Left ventricle myocardium inferior (tissue), 1 donor: ENCODE data around the gene ASAH2. TPM values are rescaled to one million over a fixed set of nuclear protein-coding genes. Genes with fewer than 3 reads are reported as not detected.

Experiments used
- DNase-seq: peaks from one replicate; pipeline ENCODE4 v3.0.0-alpha.2; 2020
- H3K27ac ChIP-seq: fragments of 200-600 bp; replicated peaks from 2 replicates; pipeline ENCODE4 v1.8.0; 2021
- H3K27me3 ChIP-seq: fragments of 200-600 bp; 2 replicates; pipeline ENCODE4 v1.8.0; 2021; ENCODE audit warnings: low read depth
- H3K36me3 ChIP-seq: fragments of 200-600 bp; 2 replicates; pipeline ENCODE4 v1.8.0; 2021
- H3K4me1 ChIP-seq: fragments of 200-600 bp; 2 replicates; pipeline ENCODE4 v1.8.0; 2021
- H3K4me3 ChIP-seq: fragments of 200-600 bp; 2 replicates; pipeline ENCODE4 v1.8.0; 2021; ENCODE audit warnings: mild to moderate bottlenecking, moderate library complexity
- H3K9me3 ChIP-seq: fragments of 200-600 bp; replicated peaks from 2 replicates; pipeline ENCODE4 v1.8.0; 2021
- intact Hi-C: fragments of 100-400 bp; cut with micrococcal nuclease; formaldehyde crosslinking; loops from one replicate; pipeline ENCODE4 v1.11.0; 2022
- total RNA-seq: library from RNA; stranded (reverse); fragmentation: NEBNext Ultra II Directional; extraction: Animal tissue kit (Norgen Biotek cat#: 25700); gene quantifications from one replicate; pipeline ENCODE4 v1.2.1, GENCODE V29; 2021
- TF ChIP-seq, protein P1 (sequence below): fragments of 200-600 bp; IDR thresholded peaks from 2 replicates; pipeline ENCODE4 v1.8.0; 2021; ENCODE audit warnings: antibody characterized with exemption, mild to moderate bottlenecking, borderline replicate concordance
- donor health status: DM: no; HTN: yes; CAD: no; lungs with severe emphysema.

The ASAH2 gene
- total RNA-seq, 1 donor from 2014 or later: not detected

DNA sequence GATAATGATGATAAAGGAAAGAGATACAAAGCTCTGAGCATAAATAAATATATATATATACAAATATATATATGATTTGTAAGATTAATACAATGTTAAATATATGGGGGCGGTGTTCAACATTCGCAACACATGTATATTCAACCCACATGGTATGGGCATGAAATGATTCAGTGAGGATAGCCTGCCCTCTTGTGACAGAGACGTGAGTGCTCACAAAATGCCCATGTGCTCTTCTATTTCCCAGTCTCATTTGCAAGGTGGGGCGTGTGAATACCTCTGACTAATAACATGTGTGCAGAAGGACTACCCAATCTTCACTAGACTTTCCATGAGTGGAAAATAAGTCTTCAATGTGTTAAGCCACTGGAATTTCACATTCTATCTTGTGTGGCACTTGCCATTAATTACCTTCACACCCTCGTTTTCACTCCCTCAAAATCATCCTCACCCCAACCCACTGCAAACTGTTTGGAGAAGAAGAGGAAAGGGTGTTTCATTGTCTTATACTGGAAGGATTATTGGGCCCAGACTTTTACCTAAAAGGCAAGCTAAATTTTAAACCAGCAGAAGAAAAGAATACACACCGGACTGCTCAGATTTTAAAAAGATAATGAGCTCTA is 26.9 kb downstream of the ASAH2 start:
- H3K36me3 ChIP-seq: no peaks in the 10 kb centered on the region
- no peaks in the 10 kb centered on the region for H3K9me3 ChIP-seq
- TF ChIP-seq, protein P1, sequence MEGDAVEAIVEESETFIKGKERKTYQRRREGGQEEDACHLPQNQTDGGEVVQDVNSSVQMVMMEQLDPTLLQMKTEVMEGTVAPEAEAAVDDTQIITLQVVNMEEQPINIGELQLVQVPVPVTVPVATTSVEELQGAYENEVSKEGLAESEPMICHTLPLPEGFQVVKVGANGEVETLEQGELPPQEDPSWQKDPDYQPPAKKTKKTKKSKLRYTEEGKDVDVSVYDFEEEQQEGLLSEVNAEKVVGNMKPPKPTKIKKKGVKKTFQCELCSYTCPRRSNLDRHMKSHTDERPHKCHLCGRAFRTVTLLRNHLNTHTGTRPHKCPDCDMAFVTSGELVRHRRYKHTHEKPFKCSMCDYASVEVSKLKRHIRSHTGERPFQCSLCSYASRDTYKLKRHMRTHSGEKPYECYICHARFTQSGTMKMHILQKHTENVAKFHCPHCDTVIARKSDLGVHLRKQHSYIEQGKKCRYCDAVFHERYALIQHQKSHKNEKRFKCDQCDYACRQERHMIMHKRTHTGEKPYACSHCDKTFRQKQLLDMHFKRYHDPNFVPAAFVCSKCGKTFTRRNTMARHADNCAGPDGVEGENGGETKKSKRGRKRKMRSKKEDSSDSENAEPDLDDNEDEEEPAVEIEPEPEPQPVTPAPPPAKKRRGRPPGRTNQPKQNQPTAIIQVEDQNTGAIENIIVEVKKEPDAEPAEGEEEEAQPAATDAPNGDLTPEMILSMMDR: peak; percentile 63
- H3K4me1 ChIP-seq: no peaks in the 10 kb centered on the region
- H3K27me3 ChIP-seq: peaks cover 24% of the 10 kb centered on the region
- intact Hi-C loops: no loop called here
- H3K4me3 ChIP-seq: no peak overlapping the region
- no peak for DNase-seq
- H3K27ac ChIP-seq: no peak overlapping the region

DNA sequence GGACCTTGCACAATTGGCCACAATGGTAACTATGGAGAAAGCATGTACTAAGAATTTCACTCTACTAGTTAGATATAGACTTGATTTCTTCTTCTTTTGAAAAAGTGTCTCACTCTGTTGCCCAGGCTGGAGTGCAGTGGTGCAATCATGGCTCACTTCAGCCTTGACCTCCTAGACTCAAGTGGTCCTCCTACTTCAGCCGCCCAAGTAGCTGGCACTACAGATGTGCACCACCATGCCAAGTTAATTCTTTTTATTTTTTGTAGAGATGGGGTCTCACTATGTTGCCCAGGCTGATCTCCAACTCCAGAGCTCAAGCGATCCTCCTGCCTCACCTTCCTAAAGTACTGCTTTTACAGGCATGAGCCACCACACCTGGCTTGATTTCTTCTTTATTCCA is 29.1 kb downstream of the ASAH2 start:
- H3K4me3 ChIP-seq: no peak overlapping the region
- H3K36me3 ChIP-seq: no peaks in the 10 kb centered on the region
- no peak for DNase-seq
- H3K4me1 ChIP-seq: no peaks in the 10 kb centered on the region
- no peaks in the 10 kb centered on the region for H3K9me3 ChIP-seq
- TF ChIP-seq, protein P1: no peak
- H3K27ac ChIP-seq: no peak overlapping the region
- H3K27me3 ChIP-seq: peaks cover 24% of the 10 kb centered on the region
- intact Hi-C loops: no loop called here

DNA sequence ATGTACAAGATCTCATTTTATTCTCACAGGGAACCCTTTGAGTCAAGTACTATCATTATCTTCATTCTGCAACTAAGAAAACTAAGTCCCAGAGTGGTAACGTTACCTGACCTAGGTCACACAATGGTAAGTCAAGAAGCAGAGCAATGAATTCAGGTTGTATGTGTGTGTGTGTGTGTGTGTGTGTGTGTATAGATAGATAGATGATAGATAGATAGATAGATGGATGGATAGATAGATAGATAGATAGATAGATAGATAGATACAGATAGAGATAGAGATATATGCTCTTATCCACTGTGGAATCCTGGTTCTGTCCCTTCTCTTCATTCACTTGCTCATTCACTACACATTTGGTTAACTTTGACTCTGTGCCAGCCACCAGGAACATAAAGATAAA is 29.8 kb downstream of the ASAH2 start:
- intact Hi-C loops: no loop called here
- H3K27ac ChIP-seq: no peak overlapping the region
- TF ChIP-seq, protein P1: no peak
- peaks cover 24% of the 10 kb centered on the region for H3K27me3 ChIP-seq
- no peaks in the 10 kb centered on the region for H3K36me3 ChIP-seq
- no peaks in the 10 kb centered on the region for H3K4me1 ChIP-seq
- H3K4me3 ChIP-seq: no peak overlapping the region
- no peak for DNase-seq
- no peaks in the 10 kb centered on the region for H3K9me3 ChIP-seq

DNA sequence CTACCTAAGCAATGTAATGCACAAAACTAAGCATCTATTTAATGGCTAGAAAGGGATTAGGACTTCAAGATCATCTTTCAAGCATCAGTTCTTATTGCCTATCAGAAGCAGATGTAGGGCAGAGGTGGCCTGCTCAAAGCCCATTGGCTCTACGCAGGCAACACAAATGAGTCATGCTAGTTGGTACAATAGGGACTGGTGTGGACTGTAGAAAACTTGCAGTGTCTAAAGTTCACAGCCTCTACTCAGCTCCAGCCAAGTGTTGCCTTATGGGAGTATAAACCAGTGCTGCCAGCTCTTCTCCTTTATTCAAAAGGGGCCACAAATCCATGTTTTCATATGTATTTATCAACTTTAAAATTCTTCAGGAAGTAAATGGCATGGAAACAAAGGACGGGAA is 31.7 kb downstream of the ASAH2 start:
- TF ChIP-seq, protein P1: no peak
- intact Hi-C loops: no loop called here
- peaks cover 8% of the 10 kb centered on the region for H3K27me3 ChIP-seq
- H3K4me3 ChIP-seq: no peak overlapping the region
- H3K9me3 ChIP-seq: peaks cover 5% of the 10 kb centered on the region
- H3K36me3 ChIP-seq: no peaks in the 10 kb centered on the region
- H3K27ac ChIP-seq: no peak overlapping the region
- DNase-seq: no peak
- H3K4me1 ChIP-seq: no peaks in the 10 kb centered on the region

DNA sequence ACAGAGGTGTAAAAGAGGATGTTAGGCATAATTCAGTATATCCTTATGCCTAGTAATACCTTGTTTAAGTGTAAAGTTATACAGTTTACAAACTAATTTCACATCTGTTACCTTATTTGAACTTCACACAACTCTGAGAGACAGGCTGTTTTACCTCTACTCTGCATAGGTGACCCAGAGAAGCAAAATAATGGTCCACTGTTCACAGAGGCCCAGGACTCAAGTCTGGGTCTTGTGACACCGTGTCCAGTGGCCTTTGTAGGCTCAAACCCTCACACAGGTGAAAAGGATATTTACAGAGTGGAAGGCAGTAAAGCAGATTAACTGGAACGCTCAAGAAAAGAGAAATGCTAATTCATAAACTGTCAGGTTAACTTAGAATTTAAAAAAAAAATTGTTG is 32.1 kb downstream of the ASAH2 start:
- no peak for DNase-seq
- Histone ChIP-seq H3K4me3 (no peak overlapping the region), H3K9me3 (peaks cover 5% of the 10 kb centered on the region), H3K4me1 (no peaks in the 10 kb centered on the region), H3K36me3 (no peaks in the 10 kb centered on the region), H3K27me3 (peaks cover 5% of the 10 kb centered on the region), H3K27ac (no peak overlapping the region)
- TF ChIP-seq, protein P1: no peak
- intact Hi-C loops: no loop called here
